RWPE2 (cell line): ENCODE measurements around the gene CBLIF.

Experiments
- ATAC-seq: fragments of 200-7000 bp; cut with Tn5 transposase; 3 replicates; pipeline ENCODE4 v1.9.1; 2021; ENCODE audit warnings: low read depth
- DNase-seq: peaks from one replicate; pipeline ENCODE4 v3.0.0-alpha.2; 2020; ENCODE audit warnings: low spot score
- H3K27ac ChIP-seq: fragments of 450-650 bp; 2 replicates; pipeline ENCODE4 v1.5.1; 2017; ENCODE audit warnings: mild to moderate bottlenecking; ENCODE audit not compliant: poor library complexity, severe bottlenecking
- H3K27me3 ChIP-seq: fragments of 250-450 bp; sonication (Bioruptor Pico); 2 replicates; pipeline ENCODE4 v1.5.1; 2021; ENCODE audit warnings: mild to moderate bottlenecking, moderate library complexity; ENCODE audit not compliant: insufficient read depth, poor library complexity, severe bottlenecking
- H3K36me3 ChIP-seq: fragments of 250-450 bp; sonication (Bioruptor Pico); 2 replicates; pipeline ENCODE4 v1.5.1; 2020; ENCODE audit warnings: low read depth, mild to moderate bottlenecking, moderate library complexity
- H3K4me1 ChIP-seq: fragments of 250-450 bp; sonication (Bioruptor Pico); 2 replicates; pipeline ENCODE4 v1.5.1; 2021; ENCODE audit warnings: mild to moderate bottlenecking, moderate library complexity; ENCODE audit not compliant: insufficient read depth, poor library complexity, severe bottlenecking
- H3K4me3 ChIP-seq: fragments of 250-450 bp; sonication (Bioruptor Pico); 2 replicates; pipeline ENCODE4 v1.5.1; 2021; ENCODE audit warnings: mild to moderate bottlenecking, moderate library complexity; ENCODE audit not compliant: severe bottlenecking
- H3K9me3 ChIP-seq: fragments of 250-450 bp; sonication (Bioruptor Pico); 2 replicates; pipeline ENCODE4 v1.5.1; 2021; ENCODE audit warnings: mild to moderate bottlenecking, moderate library complexity; ENCODE audit not compliant: severe bottlenecking
- TF ChIP-seq, protein P1 (sequence below): fragments of 450-650 bp; IDR thresholded peaks from one replicate; pipeline ENCODE4 v1.5.1; 2017; ENCODE audit warnings: mild to moderate bottlenecking, moderate library complexity; ENCODE audit not compliant: poor library complexity, severe bottlenecking

CBLIF gene

GRCh38 chr11:59872076-59872475 is 26.8 kb upstream of the CBLIF start:
- Histone ChIP-seq H3K27ac (no peak overlapping the region), H3K9me3 (no peaks in the 10 kb centered on the region), H3K36me3 (no peaks in the 10 kb centered on the region), H3K4me3 (no peak overlapping the region), H3K4me1 (no peaks in the 10 kb centered on the region), H3K27me3 (no peaks in the 10 kb centered on the region)
- DNase-seq (no peak), ATAC-seq (no peak)
- TF ChIP-seq, protein P1, sequence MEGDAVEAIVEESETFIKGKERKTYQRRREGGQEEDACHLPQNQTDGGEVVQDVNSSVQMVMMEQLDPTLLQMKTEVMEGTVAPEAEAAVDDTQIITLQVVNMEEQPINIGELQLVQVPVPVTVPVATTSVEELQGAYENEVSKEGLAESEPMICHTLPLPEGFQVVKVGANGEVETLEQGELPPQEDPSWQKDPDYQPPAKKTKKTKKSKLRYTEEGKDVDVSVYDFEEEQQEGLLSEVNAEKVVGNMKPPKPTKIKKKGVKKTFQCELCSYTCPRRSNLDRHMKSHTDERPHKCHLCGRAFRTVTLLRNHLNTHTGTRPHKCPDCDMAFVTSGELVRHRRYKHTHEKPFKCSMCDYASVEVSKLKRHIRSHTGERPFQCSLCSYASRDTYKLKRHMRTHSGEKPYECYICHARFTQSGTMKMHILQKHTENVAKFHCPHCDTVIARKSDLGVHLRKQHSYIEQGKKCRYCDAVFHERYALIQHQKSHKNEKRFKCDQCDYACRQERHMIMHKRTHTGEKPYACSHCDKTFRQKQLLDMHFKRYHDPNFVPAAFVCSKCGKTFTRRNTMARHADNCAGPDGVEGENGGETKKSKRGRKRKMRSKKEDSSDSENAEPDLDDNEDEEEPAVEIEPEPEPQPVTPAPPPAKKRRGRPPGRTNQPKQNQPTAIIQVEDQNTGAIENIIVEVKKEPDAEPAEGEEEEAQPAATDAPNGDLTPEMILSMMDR, result no peak

DNA sequence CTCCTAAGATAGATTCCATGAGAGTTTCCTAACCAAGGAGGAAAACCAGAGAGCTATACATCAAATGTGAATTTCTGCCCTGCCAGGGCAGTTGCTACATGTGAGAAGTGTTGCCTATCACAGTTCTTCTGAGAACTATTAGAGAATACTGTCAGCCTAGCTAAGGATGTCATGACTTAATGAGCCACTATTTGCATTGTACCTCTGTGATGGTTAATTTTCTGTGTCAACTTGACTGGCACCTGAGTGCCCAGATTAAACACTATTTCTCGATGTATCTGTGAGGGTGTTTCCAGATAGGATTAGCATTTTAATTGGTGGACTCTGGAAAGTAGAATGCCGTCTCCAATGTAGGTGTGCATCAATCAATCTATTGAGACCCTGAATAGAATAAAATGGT is 22.6 kb upstream of the CBLIF start:
- no peak for ATAC-seq

GRCh38 chr11:59866836-59867235 is 21.5 kb upstream of the CBLIF start:
- TF ChIP-seq, protein P1, result no peak
- no peaks in the 10 kb centered on the region for H3K36me3 ChIP-seq
- H3K27ac ChIP-seq, result no peak overlapping the region
- H3K4me1 ChIP-seq, result peaks cover 10% of the 10 kb centered on the region
- H3K9me3 ChIP-seq, result no peaks in the 10 kb centered on the region
- H3K27me3 ChIP-seq, result no peaks in the 10 kb centered on the region
- H3K4me3 ChIP-seq, result no peak overlapping the region
- DNase-seq (no peak), ATAC-seq (no peak)

More for the DNA sequence above, 22.6 kb upstream of the CBLIF start:
- H3K27me3 ChIP-seq, result no peaks in the 10 kb centered on the region
- H3K27ac ChIP-seq, result no peak overlapping the region
- DNase-seq, result no peak
- no peaks in the 10 kb centered on the region for H3K9me3 ChIP-seq
- H3K36me3 ChIP-seq, result no peaks in the 10 kb centered on the region
- TF ChIP-seq, protein P1, result no peak
- H3K4me3 ChIP-seq, result no peak overlapping the region
- peaks cover 10% of the 10 kb centered on the region for H3K4me1 ChIP-seq

DNA sequence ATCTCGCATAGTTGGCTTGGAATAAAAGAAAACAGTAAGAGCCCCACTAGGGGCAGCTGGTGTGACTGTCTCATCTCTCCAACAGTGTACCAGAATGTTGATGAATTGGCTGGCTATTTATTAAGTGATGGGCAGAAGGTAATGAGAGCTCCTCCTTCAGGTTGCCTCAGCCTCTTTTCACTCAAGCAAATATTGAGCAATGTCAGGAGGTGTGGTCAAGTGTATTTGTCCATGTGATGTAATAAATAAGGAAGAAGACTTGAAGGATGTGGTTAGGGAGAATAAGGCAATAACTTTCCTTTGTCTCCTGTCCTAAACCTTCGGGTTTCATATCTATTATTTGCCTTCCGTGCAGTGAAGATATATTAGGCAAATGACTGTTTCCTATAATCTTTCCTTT is 21.1 kb upstream of the CBLIF start, which contains the start of gene TCN1:
Gene TCN1, minus strand, starts transcription at position 91 of the 400 bp plus-strand sequence. Its CDS starts 17 bp downstream, at position 74.
- ATAC-seq (no peak), DNase-seq (no peak)
- peaks cover 10% of the 10 kb centered on the region for H3K4me1 ChIP-seq
- H3K27ac ChIP-seq, result no peak within 1 kb of the TSS
- no peaks in the 10 kb centered on the region for H3K36me3 ChIP-seq
- no peaks in the 10 kb centered on the region for H3K27me3 ChIP-seq
- TF ChIP-seq, protein P1, result no peak
- H3K4me3 ChIP-seq, result no peak within 1 kb of the TSS
- H3K9me3 ChIP-seq, result no peaks in the 10 kb centered on the region

- peaks cover 10% of the 10 kb centered on the region for H3K4me1 ChIP-seq
- ATAC-seq, result peak; percentile 67; the same call in 2 of the 3 replicates
- no peaks in the 10 kb centered on the region for H3K36me3 ChIP-seq
- TF ChIP-seq, protein P1, result no peak
- DNase-seq, result no peak
- H3K27ac ChIP-seq, result no peak overlapping the region
- H3K9me3 ChIP-seq, result no peaks in the 10 kb centered on the region
- no peaks in the 10 kb centered on the region for H3K27me3 ChIP-seq
- H3K4me3 ChIP-seq, result no peak overlapping the region
Measured at GRCh38 chr11:59865031-59865430, 19.7 kb upstream of the CBLIF start.
